Panc1 (cell line): Measurements from ENCODE around the gene GPSM1.

Experiments
- POLR2AphosphoS5 ChIP-seq: IDR thresholded peaks from 2 replicates; pipeline ENCODE4 v1.6.1; 2012; ENCODE audit warnings: mild to moderate bottlenecking, low read depth, low read length, moderate library complexity
- TF ChIP-seq, protein P1 (sequence below): fragments of 450-650 bp; IDR thresholded peaks from 2 replicates; pipeline ENCODE4 v1.5.1; 2017; ENCODE audit warnings: mild to moderate bottlenecking
- TF ChIP-seq, protein P2 (sequence below), 2 experiments: IDR thresholded peaks; 2 replicates each; pipeline ENCODE4 v1.6.1; 2011 to 2012; ENCODE audit warnings: low read depth in 2 of 2, control low read depth in 1 of 2, low read length in 1 of 2, mild to moderate bottlenecking in 1 of 2, moderate library complexity in 1 of 2; ENCODE audit not compliant: insufficient read depth in 1 of 2

DNA sequence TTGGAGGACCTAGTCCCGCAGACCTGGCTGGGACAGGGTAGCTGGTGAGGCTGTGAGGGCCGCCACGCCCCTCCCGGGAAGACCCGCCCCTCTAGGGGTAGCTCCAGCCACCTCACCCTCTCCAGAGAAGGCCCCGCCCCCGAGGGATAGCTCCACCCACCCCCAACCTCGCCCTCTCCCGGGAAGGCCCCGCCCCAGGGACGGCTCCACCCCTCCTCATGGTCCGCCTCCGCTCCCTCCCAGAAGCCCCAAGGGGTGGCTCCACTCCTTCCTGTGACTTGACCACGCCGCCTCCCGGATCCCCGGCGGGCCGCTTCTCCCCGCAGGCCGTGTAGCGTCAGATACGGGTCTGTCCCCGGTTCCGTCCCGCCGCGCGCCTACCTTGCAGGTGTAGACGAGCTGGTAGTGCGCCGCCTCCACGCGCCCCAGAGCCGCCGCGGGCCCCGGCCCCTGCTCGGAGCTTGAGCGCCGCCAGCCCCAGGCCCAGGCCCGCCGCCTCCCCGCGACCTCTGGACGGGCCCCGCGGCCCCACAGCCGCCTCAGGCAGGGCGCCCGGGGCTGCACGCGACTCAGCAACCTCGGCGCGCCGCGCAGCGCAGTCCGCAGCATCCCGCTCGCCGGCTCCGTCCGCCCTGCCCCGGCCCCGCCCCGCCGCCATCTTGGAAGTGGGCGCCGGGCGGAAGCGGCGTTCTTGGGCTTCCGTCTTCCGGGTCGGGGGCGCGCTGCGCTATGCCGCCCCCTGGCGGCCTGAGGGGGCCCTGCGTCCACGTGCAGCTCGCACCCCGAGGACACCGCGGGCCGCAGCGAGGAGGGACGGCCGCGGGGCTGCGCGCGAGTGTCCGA lies 36.0 kb downstream of the GPSM1 start, which contains the start of gene DNLZ:
- TF ChIP-seq, protein P1, sequence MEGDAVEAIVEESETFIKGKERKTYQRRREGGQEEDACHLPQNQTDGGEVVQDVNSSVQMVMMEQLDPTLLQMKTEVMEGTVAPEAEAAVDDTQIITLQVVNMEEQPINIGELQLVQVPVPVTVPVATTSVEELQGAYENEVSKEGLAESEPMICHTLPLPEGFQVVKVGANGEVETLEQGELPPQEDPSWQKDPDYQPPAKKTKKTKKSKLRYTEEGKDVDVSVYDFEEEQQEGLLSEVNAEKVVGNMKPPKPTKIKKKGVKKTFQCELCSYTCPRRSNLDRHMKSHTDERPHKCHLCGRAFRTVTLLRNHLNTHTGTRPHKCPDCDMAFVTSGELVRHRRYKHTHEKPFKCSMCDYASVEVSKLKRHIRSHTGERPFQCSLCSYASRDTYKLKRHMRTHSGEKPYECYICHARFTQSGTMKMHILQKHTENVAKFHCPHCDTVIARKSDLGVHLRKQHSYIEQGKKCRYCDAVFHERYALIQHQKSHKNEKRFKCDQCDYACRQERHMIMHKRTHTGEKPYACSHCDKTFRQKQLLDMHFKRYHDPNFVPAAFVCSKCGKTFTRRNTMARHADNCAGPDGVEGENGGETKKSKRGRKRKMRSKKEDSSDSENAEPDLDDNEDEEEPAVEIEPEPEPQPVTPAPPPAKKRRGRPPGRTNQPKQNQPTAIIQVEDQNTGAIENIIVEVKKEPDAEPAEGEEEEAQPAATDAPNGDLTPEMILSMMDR, result peak; percentile 95
- TF ChIP-seq POLR2AphosphoS5, result peak; percentile 85
- TF ChIP-seq, protein P2, sequence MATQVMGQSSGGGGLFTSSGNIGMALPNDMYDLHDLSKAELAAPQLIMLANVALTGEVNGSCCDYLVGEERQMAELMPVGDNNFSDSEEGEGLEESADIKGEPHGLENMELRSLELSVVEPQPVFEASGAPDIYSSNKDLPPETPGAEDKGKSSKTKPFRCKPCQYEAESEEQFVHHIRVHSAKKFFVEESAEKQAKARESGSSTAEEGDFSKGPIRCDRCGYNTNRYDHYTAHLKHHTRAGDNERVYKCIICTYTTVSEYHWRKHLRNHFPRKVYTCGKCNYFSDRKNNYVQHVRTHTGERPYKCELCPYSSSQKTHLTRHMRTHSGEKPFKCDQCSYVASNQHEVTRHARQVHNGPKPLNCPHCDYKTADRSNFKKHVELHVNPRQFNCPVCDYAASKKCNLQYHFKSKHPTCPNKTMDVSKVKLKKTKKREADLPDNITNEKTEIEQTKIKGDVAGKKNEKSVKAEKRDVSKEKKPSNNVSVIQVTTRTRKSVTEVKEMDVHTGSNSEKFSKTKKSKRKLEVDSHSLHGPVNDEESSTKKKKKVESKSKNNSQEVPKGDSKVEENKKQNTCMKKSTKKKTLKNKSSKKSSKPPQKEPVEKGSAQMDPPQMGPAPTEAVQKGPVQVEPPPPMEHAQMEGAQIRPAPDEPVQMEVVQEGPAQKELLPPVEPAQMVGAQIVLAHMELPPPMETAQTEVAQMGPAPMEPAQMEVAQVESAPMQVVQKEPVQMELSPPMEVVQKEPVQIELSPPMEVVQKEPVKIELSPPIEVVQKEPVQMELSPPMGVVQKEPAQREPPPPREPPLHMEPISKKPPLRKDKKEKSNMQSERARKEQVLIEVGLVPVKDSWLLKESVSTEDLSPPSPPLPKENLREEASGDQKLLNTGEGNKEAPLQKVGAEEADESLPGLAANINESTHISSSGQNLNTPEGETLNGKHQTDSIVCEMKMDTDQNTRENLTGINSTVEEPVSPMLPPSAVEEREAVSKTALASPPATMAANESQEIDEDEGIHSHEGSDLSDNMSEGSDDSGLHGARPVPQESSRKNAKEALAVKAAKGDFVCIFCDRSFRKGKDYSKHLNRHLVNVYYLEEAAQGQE (IDR thresholded peaks at IDR 0.05; ENCODE audit: insufficient read depth in 1 of 2, low read depth in 2 of 2, low read length in 1 of 2), result no peak
